ENCODE results near the gene PIR. TPM values are rescaled to one million over a fixed set of nuclear protein-coding genes. Genes with fewer than 3 reads are reported as not detected.

The PIR gene
- total and polyA plus RNA-seq, 9 of the 15 experiments (the other 6 are each of a cell fraction or from before 2014, with no cell fraction given) = 7.5 to 29.8 (median 11.5) TPM

DNA sequence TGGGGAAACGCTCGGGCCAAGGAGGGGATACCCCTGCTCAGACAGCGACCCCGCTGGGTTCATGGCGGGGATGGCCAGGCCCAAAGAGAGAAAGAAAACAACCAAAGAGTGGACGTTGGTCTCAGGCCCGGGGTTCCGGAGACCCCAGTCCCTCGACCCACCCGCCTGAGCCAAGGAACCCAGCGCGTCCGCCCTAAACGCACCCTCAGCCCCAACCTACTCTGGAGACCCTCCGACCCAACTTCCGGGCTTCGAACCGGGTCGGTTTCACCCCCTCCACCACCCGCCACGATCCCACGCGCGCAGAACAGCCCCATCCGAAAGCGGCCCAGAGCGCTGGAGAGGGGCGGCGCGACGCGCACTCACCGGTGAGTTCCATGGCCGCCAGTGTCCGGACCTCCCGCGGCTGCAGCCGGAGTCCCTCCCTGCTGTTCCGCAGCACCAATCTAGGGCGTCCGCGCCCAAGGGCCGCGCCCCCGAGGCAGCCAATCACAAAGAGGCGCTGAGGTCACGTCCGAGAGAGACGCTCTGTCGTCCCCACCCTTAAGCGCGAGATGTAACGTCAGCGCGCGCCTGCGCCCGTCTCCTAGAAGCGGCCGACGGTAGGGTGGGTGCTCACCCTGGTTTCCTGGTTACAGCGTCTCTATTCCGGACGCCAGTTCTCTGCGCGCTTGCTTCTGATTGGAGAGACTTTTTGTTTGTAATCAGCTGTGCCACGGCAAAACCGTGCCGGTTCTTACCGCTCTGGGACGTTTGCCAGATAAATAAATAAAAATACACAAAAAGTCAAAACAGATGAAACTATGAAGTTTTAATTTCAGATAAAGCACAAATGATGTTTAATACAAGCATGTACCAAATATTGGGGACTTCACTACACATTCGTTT, 157.8 kb downstream of the PIR start, which contains the start of gene PIGA (continued):
- no peak for TF ChIP-seq SREBF1 (IDR thresholded peaks at IDR 0.05; ENCODE audit: borderline replicate concordance, low read depth, low read length)
- TF ChIP-seq ZNF699 (CRISPR knock-in tag; IDR thresholded peaks at IDR 0.05; ENCODE audit: insufficient replicate concordance) = no peak
- no peak for TF ChIP-seq ZNF830 (CRISPR knock-in tag; IDR thresholded peaks at IDR 0.05)
- TF ChIP-seq ZNF316 (IDR thresholded peaks at IDR 0.05) = no peak
- peak; percentile 49; the same call in 1 of the 2 replicates for TF ChIP-seq BHLHE40 (IDR thresholded peaks at IDR 0.05; ENCODE audit: low read length)
- TF ChIP-seq ZNF282 (CRISPR knock-in tag; IDR thresholded peaks at IDR 0.05) = no peak
- no peak for TF ChIP-seq SRSF9 (IDR thresholded peaks at IDR 0.05; ENCODE audit: borderline replicate concordance, low read depth, low read length)
- no peak for TF ChIP-seq CCNT2 (IDR thresholded peaks at IDR 0.05; ENCODE audit: borderline replicate concordance, extremely low read depth, insufficient read length, low read depth, low read length)
- no peak for TF ChIP-seq E2F8 (IDR thresholded peaks at IDR 0.05; ENCODE audit: low read depth, partially characterized antibody)
- TF ChIP-seq HBP1 (CRISPR knock-in tag; IDR thresholded peaks at IDR 0.05) = no peak
- TF ChIP-seq TRIM28 (IDR thresholded peaks at IDR 0.05) = no peak
- no peak for TF ChIP-seq ESRRA (IDR thresholded peaks at IDR 0.05; ENCODE audit: borderline replicate concordance, low read depth)
- no peak for TF ChIP-seq ZNF384 (IDR thresholded peaks at IDR 0.05; ENCODE audit: low read depth, low read length)
- no peak for TF ChIP-seq NCOA2 (IDR thresholded peaks at IDR 0.05; ENCODE audit: partially characterized antibody in 2 of 2)
- peak; percentile 69 for TF ChIP-seq FOXM1 (IDR thresholded peaks at IDR 0.05; ENCODE audit: low read depth)
- TF ChIP-seq FOXM1 (CRISPR knock-in tag; IDR thresholded peaks at IDR 0.05; ENCODE audit: low read depth) = no peak
- peak; percentile 68 for TF ChIP-seq VEZF1 (CRISPR knock-in tag; IDR thresholded peaks at IDR 0.05)
- TF ChIP-seq THRAP3 (IDR thresholded peaks at IDR 0.05; ENCODE audit: borderline replicate concordance) = no peak
- no peak for TF ChIP-seq CTCFL (IDR thresholded peaks at IDR 0.05; ENCODE audit: borderline replicate concordance, insufficient read depth, low read depth, low read length, poor library complexity, severe bottlenecking)
- no peak for TF ChIP-seq BRCA1 (IDR thresholded peaks at IDR 0.05)
- TF ChIP-seq BRCA1 (CRISPR knock-in tag; IDR thresholded peaks at IDR 0.05) = no peak
